HepG2 (cell line): Measurements from ENCODE around the gene SEMA4C. TPM values are rescaled to one million over a fixed set of nuclear protein-coding genes. Genes with fewer than 3 reads are reported as not detected.

Experiments used
- ARNTL ChIP-seq: sonication (generic); formaldehyde crosslinking; IDR thresholded peaks from 2 replicates; pipeline ENCODE4 v1.4.0; 2020; ENCODE audit warnings: mild to moderate bottlenecking, missing genetic modification reagents
- KAT7 ChIP-seq: IDR thresholded peaks from 2 replicates; pipeline ENCODE4 v1.6.1; 2018; ENCODE audit warnings: borderline replicate concordance, missing compliant biosample characterization
- MED13 ChIP-seq: sonication (generic); formaldehyde crosslinking; IDR thresholded peaks from 2 replicates; pipeline ENCODE4 v1.5.0; 2020; ENCODE audit warnings: missing genetic modification reagents
- PBX3 ChIP-seq: sonication (generic); formaldehyde crosslinking; IDR thresholded peaks from 2 replicates; pipeline ENCODE4 v1.8.1; 2023; ENCODE audit warnings: missing genetic modification reagents, inconsistent platforms, borderline replicate concordance
- RAD21 ChIP-seq: fragments of 450-650 bp; formaldehyde crosslinking; IDR thresholded peaks from 2 replicates; pipeline ENCODE4 v1.5.0; 2020; ENCODE audit warnings: mild to moderate bottlenecking
- ZNF383 ChIP-seq: sonication (generic); formaldehyde crosslinking; IDR thresholded peaks from 2 replicates; pipeline ENCODE4 v1.4.0; 2020; ENCODE audit warnings: missing genetic modification reagents, mild to moderate bottlenecking, borderline replicate concordance
- ZNF501 ChIP-seq: sonication (generic); formaldehyde crosslinking; IDR thresholded peaks from 2 replicates; pipeline ENCODE4 v1.5.1; 2020; ENCODE audit warnings: mild to moderate bottlenecking, moderate library complexity, missing genetic modification reagents
- ZNF704 ChIP-seq: sonication (generic); formaldehyde crosslinking; IDR thresholded peaks from 2 replicates; pipeline ENCODE4 v1.8.1; 2023; ENCODE audit warnings: mild to moderate bottlenecking, inconsistent platforms, moderate library complexity, missing genetic modification reagents, borderline replicate concordance
- ZNF775 ChIP-seq: sonication (generic); formaldehyde crosslinking; IDR thresholded peaks from 2 replicates; pipeline ENCODE4 v1.4.0; 2020; ENCODE audit warnings: missing genetic modification reagents, mild to moderate bottlenecking, moderate library complexity, borderline replicate concordance
- polyA plus RNA-seq, 8 experiments: library from polyadenylated mRNA; depleted of rRNA in 3 of 8; stranded (reverse) in 7 of 8; unstranded in 1 of 8; fragments of >200 nt; fragmentation: Illumina TruSeq in 4 of 8; extraction: Trizol in 4 of 8; gene quantifications; 2 replicates each; pipeline versions ENCODE4 v1.2.1 to v1.2.3, GENCODE V29; 2011 to 2016; ENCODE audit warnings: low read depth in 4 of 8, missing spikeins in 1 of 8, mixed read lengths in 1 of 8; ENCODE audit not compliant: insufficient read depth in 1 of 8
- total RNA-seq, 5 experiments: library from RNA; depleted of rRNA; stranded (reverse); fragments of >200 nt; fragmentation: Illumina TruSeq; extraction: Trizol; gene quantifications; 2 replicates each; pipeline ENCODE4 v1.2.3, GENCODE V29; 2016; ENCODE audit warnings: low read depth in 1 of 5
- TF ChIP-seq, protein P1 (sequence below): sonication (generic); formaldehyde crosslinking; IDR thresholded peaks from 2 replicates; pipeline ENCODE4 v1.5.1; 2020; ENCODE audit warnings: missing genetic modification reagents, mild to moderate bottlenecking, borderline replicate concordance
- TF ChIP-seq, protein P2 (sequence below): sonication (generic); formaldehyde crosslinking; conservative IDR thresholded peaks from 2 replicates; pipeline ENCODE4 v1.8.1; 2023; ENCODE audit warnings: missing genetic modification reagents
- TF ChIP-seq, protein P3 (sequence below): sonication (generic); formaldehyde crosslinking; IDR thresholded peaks from 2 replicates; pipeline ENCODE4 v1.4.0; 2020; ENCODE audit warnings: missing genetic modification reagents
- TF ChIP-seq, protein P4 (sequence below): sonication (generic); formaldehyde crosslinking; IDR thresholded peaks from 2 replicates; pipeline ENCODE4 v1.8.0; 2022; ENCODE audit warnings: missing genetic modification reagents, mild to moderate bottlenecking, borderline replicate concordance

SEMA4C gene
- total and polyA plus RNA-seq, 2 of the 13 experiments (the other 11 are each of a cell fraction or from before 2014, with no cell fraction given): 25.9 to 46.6 TPM

DNA sequence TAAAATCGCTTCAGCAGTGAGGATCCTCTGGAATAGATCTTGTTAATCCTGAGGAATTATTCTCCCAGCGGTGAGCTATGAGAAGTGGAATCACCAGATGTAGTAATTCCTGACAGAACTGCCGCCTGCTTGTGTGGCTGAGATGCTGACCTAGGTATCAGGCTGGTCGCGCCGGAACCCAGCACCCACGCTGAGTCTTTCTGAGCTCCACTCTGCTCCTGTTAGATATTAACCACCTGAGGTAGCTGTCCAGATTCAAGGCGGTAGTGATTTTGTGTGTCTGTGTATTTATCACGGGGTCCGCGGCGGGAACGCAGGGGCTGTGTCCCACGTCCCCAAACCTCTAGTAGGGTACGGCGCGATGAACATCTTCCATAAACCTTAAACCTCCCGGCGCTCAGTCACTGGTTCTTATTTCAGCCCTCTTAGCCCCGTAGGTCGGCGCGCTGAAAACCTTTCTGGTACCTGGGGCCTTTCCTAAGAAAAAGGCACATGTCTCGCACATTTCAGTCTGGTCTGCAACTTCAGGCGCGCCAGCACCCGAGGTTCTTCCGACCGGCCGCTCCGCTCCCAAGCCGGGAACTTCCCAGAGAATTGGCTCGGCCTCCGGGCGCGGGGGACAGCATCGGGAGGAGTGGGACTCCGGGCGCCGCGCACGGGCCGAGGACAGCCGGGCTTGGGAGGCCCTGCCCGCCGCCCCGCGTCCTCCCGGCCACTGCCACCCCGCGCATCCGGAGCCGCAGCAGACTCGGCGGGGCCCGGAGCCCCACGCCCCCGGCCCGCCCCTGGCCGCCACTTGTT, 54.4 kb downstream of the SEMA4C start (continued):
- TF ChIP-seq, protein P1, sequence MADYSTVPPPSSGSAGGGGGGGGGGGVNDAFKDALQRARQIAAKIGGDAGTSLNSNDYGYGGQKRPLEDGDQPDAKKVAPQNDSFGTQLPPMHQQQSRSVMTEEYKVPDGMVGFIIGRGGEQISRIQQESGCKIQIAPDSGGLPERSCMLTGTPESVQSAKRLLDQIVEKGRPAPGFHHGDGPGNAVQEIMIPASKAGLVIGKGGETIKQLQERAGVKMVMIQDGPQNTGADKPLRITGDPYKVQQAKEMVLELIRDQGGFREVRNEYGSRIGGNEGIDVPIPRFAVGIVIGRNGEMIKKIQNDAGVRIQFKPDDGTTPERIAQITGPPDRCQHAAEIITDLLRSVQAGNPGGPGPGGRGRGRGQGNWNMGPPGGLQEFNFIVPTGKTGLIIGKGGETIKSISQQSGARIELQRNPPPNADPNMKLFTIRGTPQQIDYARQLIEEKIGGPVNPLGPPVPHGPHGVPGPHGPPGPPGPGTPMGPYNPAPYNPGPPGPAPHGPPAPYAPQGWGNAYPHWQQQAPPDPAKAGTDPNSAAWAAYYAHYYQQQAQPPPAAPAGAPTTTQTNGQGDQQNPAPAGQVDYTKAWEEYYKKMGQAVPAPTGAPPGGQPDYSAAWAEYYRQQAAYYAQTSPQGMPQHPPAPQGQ (CRISPR knock-in tag): no peak
- TF ChIP-seq ARNTL (no peak), ZNF383 (CRISPR knock-in tag) (no peak), ZNF704 (CRISPR knock-in tag) (peak; percentile 90), KAT7 (CRISPR knock-in tag) (0 out of 2 replicates have a peak, but pooled peaks have one; percentile 48), ZNF775 (CRISPR knock-in tag) (0 out of 2 replicates have a peak, but pooled peaks have one; percentile 45), PBX3 (peak; percentile 49; the same call in 1 of the 2 replicates), ZNF501 (CRISPR knock-in tag) (peak; percentile 91), RAD21 (no peak; the same call in 1 of the 2 replicates), MED13 (no peak)
- TF ChIP-seq, protein P2, sequence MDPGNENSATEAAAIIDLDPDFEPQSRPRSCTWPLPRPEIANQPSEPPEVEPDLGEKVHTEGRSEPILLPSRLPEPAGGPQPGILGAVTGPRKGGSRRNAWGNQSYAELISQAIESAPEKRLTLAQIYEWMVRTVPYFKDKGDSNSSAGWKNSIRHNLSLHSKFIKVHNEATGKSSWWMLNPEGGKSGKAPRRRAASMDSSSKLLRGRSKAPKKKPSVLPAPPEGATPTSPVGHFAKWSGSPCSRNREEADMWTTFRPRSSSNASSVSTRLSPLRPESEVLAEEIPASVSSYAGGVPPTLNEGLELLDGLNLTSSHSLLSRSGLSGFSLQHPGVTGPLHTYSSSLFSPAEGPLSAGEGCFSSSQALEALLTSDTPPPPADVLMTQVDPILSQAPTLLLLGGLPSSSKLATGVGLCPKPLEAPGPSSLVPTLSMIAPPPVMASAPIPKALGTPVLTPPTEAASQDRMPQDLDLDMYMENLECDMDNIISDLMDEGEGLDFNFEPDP (CRISPR knock-in tag): 0 out of 2 replicates have a peak, but pooled peaks have one; percentile 64
- TF ChIP-seq, protein P3, sequence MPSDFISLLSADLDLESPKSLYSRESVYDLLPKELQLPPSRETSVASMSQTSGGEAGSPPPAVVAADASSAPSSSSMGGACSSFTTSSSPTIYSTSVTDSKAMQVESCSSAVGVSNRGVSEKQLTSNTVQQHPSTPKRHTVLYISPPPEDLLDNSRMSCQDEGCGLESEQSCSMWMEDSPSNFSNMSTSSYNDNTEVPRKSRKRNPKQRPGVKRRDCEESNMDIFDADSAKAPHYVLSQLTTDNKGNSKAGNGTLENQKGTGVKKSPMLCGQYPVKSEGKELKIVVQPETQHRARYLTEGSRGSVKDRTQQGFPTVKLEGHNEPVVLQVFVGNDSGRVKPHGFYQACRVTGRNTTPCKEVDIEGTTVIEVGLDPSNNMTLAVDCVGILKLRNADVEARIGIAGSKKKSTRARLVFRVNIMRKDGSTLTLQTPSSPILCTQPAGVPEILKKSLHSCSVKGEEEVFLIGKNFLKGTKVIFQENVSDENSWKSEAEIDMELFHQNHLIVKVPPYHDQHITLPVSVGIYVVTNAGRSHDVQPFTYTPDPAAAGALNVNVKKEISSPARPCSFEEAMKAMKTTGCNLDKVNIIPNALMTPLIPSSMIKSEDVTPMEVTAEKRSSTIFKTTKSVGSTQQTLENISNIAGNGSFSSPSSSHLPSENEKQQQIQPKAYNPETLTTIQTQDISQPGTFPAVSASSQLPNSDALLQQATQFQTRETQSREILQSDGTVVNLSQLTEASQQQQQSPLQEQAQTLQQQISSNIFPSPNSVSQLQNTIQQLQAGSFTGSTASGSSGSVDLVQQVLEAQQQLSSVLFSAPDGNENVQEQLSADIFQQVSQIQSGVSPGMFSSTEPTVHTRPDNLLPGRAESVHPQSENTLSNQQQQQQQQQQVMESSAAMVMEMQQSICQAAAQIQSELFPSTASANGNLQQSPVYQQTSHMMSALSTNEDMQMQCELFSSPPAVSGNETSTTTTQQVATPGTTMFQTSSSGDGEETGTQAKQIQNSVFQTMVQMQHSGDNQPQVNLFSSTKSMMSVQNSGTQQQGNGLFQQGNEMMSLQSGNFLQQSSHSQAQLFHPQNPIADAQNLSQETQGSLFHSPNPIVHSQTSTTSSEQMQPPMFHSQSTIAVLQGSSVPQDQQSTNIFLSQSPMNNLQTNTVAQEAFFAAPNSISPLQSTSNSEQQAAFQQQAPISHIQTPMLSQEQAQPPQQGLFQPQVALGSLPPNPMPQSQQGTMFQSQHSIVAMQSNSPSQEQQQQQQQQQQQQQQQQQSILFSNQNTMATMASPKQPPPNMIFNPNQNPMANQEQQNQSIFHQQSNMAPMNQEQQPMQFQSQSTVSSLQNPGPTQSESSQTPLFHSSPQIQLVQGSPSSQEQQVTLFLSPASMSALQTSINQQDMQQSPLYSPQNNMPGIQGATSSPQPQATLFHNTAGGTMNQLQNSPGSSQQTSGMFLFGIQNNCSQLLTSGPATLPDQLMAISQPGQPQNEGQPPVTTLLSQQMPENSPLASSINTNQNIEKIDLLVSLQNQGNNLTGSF (CRISPR knock-in tag): peak; percentile 52; the same call in 1 of the 2 replicates
- TF ChIP-seq, protein P4, sequence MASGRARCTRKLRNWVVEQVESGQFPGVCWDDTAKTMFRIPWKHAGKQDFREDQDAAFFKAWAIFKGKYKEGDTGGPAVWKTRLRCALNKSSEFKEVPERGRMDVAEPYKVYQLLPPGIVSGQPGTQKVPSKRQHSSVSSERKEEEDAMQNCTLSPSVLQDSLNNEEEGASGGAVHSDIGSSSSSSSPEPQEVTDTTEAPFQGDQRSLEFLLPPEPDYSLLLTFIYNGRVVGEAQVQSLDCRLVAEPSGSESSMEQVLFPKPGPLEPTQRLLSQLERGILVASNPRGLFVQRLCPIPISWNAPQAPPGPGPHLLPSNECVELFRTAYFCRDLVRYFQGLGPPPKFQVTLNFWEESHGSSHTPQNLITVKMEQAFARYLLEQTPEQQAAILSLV (CRISPR knock-in tag): peak; percentile 55; the same call in 1 of the 2 replicates
